HUES48 (cell line): ENCODE data around the gene NUP93.
"Not testable (repeated sequence)": the region's sequence is repeated elsewhere in the genome, so short reads cannot be mapped to it uniquely, and the experiment has no call there.

Experiments used
- H3K27ac ChIP-seq: one replicate; pipeline ENCODE4 v1.7.0; 2013; ENCODE audit warnings: low read depth, low read length, inconsistent platforms
- H3K27me3 ChIP-seq: 2 replicates; pipeline ENCODE4 v1.6.1; 2013; ENCODE audit warnings: mild to moderate bottlenecking, low read length; ENCODE audit not compliant: control insufficient read depth, insufficient read depth
- H3K36me3 ChIP-seq: 2 replicates; pipeline ENCODE4 v1.6.1; 2013; ENCODE audit warnings: low read length; ENCODE audit not compliant: control insufficient read depth, insufficient read depth
- H3K4me1 ChIP-seq: 2 replicates; pipeline ENCODE4 v1.6.1; 2013; ENCODE audit warnings: mild to moderate bottlenecking, low read length; ENCODE audit not compliant: control insufficient read depth, insufficient read depth
- H3K4me3 ChIP-seq: 2 replicates; pipeline ENCODE4 v1.5.1; 2013; ENCODE audit warnings: mild to moderate bottlenecking, low read depth, low read length
- H3K9ac ChIP-seq: 2 replicates; pipeline ENCODE4 v1.6.1; 2013; ENCODE audit warnings: mild to moderate bottlenecking, low read depth, low read length, moderate library complexity
- H3K9me3 ChIP-seq: 2 replicates; pipeline ENCODE4 v1.6.1; 2013; ENCODE audit warnings: low read length; ENCODE audit not compliant: control insufficient read depth, insufficient read depth

NUP93 gene

GRCh38 chr16:56728980-56729734, 772 bp upstream of the NUP93 start:
- peak overlapping the region; percentile 75 for H3K27ac ChIP-seq

DNA sequence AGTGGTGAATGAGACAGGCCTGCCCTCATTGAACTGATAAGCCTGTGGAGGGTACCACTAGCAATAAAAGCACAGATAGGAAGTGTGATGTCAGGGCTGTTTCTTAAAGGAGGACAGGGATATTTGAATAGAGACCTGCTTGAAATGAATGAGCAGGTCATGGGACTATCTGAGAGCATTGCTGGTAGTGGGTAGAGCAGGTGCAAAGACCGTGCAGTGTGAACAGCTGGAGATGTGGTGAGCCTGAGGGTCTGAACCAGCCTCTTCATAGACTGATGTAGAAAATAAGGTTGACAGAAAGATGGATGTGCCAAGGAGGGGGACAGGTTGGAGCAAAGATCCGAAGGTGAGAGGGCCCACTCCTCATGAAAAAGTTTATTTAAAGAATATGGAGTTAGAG, 2.4 kb downstream of the NUP93 start:
- H3K9ac ChIP-seq, result no peak overlapping the region
- H3K27ac ChIP-seq, result no peak overlapping the region
- no peaks in the 10 kb centered on the region for H3K9me3 ChIP-seq
- peaks cover 6% of the 10 kb centered on the region for H3K4me1 ChIP-seq
- H3K36me3 ChIP-seq, result peaks cover 3% of the 10 kb centered on the region; the same call in 1 of the 2 replicates
- no peaks in the 10 kb centered on the region for H3K27me3 ChIP-seq
- H3K4me3 ChIP-seq, result no peak overlapping the region

More at GRCh38 chr16:56728980-56729734, 772 bp upstream of the NUP93 start:
- Histone ChIP-seq H3K4me1 (peaks cover 6% of the 10 kb centered on the region), H3K9me3 (no peaks in the 10 kb centered on the region), H3K4me3 (peak overlapping the region; percentile 91), H3K27me3 (no peaks in the 10 kb centered on the region), H3K9ac (peak overlapping the region; percentile 76), H3K36me3 (no peaks in the 10 kb centered on the region; the same call in 1 of the 2 replicates)

GRCh38 chr16:56732832-56733231, 2.9 kb downstream of the NUP93 start:
- H3K27ac ChIP-seq, result no peak overlapping the region
- H3K4me3 ChIP-seq, result no peak overlapping the region
- H3K9me3 ChIP-seq, result no peaks in the 10 kb centered on the region; the same call in 1 of the 2 replicates
- no peaks in the 10 kb centered on the region for H3K27me3 ChIP-seq
- H3K4me1 ChIP-seq, result peaks cover 6% of the 10 kb centered on the region
- no peak overlapping the region for H3K9ac ChIP-seq
- H3K36me3 ChIP-seq, result peaks cover 3% of the 10 kb centered on the region; the same call in 1 of the 2 replicates

GRCh38 chr16:56734429-56734828, 4.5 kb downstream of the NUP93 start:
- H3K4me1 ChIP-seq, result peaks cover 2% of the 10 kb centered on the region
- no peaks in the 10 kb centered on the region for H3K27me3 ChIP-seq
- H3K36me3 ChIP-seq, result peaks cover 12% of the 10 kb centered on the region
- H3K9me3 ChIP-seq, result peaks cover 9% of the 10 kb centered on the region
- H3K27ac ChIP-seq, result no peak overlapping the region
- no peak overlapping the region for H3K9ac ChIP-seq
- H3K4me3 ChIP-seq, result no peak overlapping the region

DNA sequence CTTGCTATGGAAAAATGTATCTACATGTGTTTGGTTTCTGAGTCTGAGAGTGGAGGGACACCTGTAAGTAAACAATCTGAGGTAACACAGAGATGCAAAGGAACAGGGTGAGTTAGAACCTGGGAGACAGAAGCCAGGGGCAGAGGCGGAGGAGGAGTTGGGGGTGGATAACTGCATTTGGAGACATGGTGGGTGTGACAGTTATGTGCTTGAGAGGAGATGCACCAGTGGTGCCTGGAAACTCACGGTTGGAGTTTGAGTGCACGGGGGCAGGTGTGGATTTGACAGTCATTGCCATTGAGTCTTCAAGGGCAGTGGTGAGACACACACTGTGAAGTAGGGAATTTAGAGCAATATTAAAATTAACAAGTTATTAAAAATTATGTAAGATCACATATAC, 6.5 kb downstream of the NUP93 start:
- H3K9ac ChIP-seq, result no peak overlapping the region
- H3K36me3 ChIP-seq, result peaks cover 12% of the 10 kb centered on the region
- peaks cover 9% of the 10 kb centered on the region for H3K9me3 ChIP-seq
- H3K27me3 ChIP-seq, result no peaks in the 10 kb centered on the region
- no peaks in the 10 kb centered on the region for H3K4me1 ChIP-seq
- no peak overlapping the region for H3K4me3 ChIP-seq
- no peak overlapping the region for H3K27ac ChIP-seq

DNA sequence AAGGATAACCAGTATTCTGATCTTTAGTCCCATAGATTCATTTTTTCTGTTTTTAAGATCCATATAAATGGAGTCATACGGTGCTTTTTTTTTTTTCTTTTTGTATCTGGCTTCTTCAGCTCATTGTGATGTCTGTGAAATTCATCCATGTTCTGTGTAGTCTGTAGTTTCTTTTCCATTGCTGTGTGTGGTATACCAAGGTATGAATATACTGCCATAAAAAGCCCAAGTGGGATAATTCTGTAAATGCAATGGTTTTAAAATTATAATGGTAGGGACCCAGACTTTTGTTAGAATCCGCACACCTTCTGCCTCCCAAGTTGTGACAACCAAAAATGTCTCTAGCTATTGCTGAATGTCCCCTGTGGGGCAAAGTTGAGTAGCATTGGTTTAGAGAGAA, 7.6 kb downstream of the NUP93 start:
- Histone ChIP-seq H3K9me3 (peaks cover 9% of the 10 kb centered on the region), H3K4me1 (peaks cover 2% of the 10 kb centered on the region; the same call in 1 of the 2 replicates), H3K27me3 (no peaks in the 10 kb centered on the region), H3K9ac (no peak overlapping the region), H3K4me3 (no peak overlapping the region), H3K36me3 (peaks cover 12% of the 10 kb centered on the region), H3K27ac (no peak overlapping the region)

GRCh38 chr16:56738221-56738620, 8.3 kb downstream of the NUP93 start:
- Histone ChIP-seq H3K4me3 (no peak overlapping the region), H3K27me3 (no peaks in the 10 kb centered on the region), H3K9ac (no peak overlapping the region), H3K36me3 (peaks cover 12% of the 10 kb centered on the region), H3K9me3 (peaks cover 9% of the 10 kb centered on the region), H3K27ac (no peak overlapping the region), H3K4me1 (peaks cover 8% of the 10 kb centered on the region)

DNA sequence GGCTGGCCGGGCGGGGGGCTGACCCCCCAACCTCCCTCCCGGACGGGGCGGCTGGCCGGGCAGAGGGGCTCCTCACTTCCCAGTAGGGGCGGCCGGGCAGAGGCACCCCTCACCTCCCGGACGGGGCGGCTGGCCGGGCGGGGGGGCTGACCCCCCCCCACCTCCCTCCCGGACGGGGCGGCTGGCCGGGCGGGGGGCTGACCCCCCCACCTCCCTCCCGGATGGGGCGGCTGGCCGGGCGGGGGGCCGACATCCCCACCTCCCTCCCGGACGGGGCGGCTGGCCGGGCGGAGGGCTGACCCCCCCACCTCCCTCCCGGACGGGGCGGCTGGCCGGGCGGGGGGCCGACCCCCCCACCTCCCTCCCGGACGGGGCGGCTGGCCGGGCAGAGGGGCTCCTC, 9.4 kb downstream of the NUP93 start:
- not testable (repeated sequence) for H3K9ac ChIP-seq, H3K4me3 ChIP-seq, H3K27ac ChIP-seq, H3K27me3 ChIP-seq, H3K9me3 ChIP-seq
- Histone ChIP-seq H3K36me3 (peaks cover 12% of the 10 kb centered on the region), H3K4me1 (peaks cover 11% of the 10 kb centered on the region)

DNA sequence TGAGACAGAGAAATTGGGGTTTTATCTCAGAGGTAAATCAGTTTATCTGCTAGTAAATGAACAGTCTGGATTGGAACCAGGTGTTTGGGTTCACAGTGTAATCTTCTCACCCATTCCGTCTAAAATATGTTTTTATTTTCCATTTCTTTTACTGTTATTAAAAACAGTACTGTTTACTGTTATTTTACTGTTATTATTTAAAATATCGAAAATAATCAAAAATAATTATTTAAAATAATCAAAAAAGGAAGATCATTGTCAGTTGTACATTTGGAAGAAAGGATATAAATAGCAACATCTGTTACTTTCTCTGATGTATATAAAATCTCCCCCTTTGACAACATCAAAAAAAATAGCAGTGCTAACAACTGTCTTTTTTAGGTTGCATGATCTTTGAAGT, 11.5 kb downstream of the NUP93 start:
- Histone ChIP-seq H3K9ac (no peak overlapping the region), H3K36me3 (peaks cover 9% of the 10 kb centered on the region; the same call in 1 of the 2 replicates), H3K27ac (no peak overlapping the region), H3K27me3 (no peaks in the 10 kb centered on the region), H3K9me3 (peaks cover 9% of the 10 kb centered on the region), H3K4me1 (peaks cover 30% of the 10 kb centered on the region), H3K4me3 (no peak overlapping the region)

- Histone ChIP-seq H3K27me3 (no peaks in the 10 kb centered on the region), H3K4me3 (no peak overlapping the region), H3K4me1 (peaks cover 33% of the 10 kb centered on the region), H3K27ac (peak overlapping the region; percentile 54), H3K9ac (no peak overlapping the region), H3K36me3 (peaks cover 8% of the 10 kb centered on the region; the same call in 1 of the 2 replicates), H3K9me3 (peaks cover 9% of the 10 kb centered on the region)
These were observed 12.4 kb downstream of the NUP93 start for GRCh38 chr16:56742030-56742984.

DNA sequence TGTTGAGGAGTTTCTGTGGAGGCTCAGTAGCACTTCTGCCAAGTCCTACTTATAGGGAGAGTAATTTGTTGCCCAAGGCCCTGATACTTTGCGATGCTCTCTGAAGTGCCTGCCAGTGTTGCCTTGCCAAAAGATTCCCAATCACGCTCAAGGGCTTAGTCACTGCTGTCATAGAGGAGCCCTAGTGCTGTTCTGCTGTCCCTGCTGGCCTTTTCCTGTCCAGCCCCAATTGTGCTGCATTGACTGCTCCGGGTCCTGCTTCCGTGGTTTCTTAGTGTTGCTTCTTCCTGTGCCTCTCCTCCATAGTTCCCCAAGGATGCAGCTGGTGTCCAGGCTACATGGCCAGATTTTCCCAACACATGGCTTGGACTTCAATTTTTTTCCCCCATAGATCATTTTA, 13.9 kb downstream of the NUP93 start:
- H3K9ac ChIP-seq, result no peak overlapping the region
- H3K9me3 ChIP-seq, result peaks cover under 1% of the 10 kb centered on the region; the same call in 1 of the 2 replicates
- no peaks in the 10 kb centered on the region for H3K27me3 ChIP-seq
- no peak overlapping the region for H3K27ac ChIP-seq
- H3K4me1 ChIP-seq, result peaks cover 40% of the 10 kb centered on the region
- no peak overlapping the region for H3K4me3 ChIP-seq
- peaks cover 10% of the 10 kb centered on the region for H3K36me3 ChIP-seq
